Lower leg skin (tissue), 3 donors: ENCODE results near the gene HMX2.

Source experiments
- CTCF ChIP-seq, 3 donors: fragments of 450-650 bp; IDR thresholded peaks; one replicate each; pipeline ENCODE4 v1.5.1; 2016; ENCODE audit warnings: antibody characterized with exemption in 3 of 3, mild to moderate bottlenecking in 3 of 3, moderate library complexity in 2 of 3
- POLR2A ChIP-seq, 2 donors: fragments of 450-650 bp; IDR thresholded peaks; one replicate each; pipeline ENCODE4 v1.6.1; 2016 to 2017; ENCODE audit warnings: antibody characterized with exemption in 2 of 2, mild to moderate bottlenecking in 1 of 2, moderate library complexity in 1 of 2

GRCh38 chr10:123148414-123149161 lies 652 bp downstream of the HMX2 start:
- TF ChIP-seq POLR2A (IDR thresholded peaks at IDR 0.05) (no peak), CTCF (IDR thresholded peaks at IDR 0.05) (no peak)
